H1 (cell line): Measurements from ENCODE around the gene CCDC92B. TPM values are rescaled to one million over a fixed set of nuclear protein-coding genes. Genes with fewer than 3 reads are reported as not detected.
A peak's percentile ranks its signal among the peaks of the same experiment; 100 is the strongest.
"Not testable (repeated sequence)": the region's sequence is repeated elsewhere in the genome, so short reads cannot be mapped to it uniquely, and the experiment has no call there.

Experiments
- CTCF ChIA-PET: fragments of 300-600 bp; sonication (Branson Sonifier 250); formaldehyde crosslinking; loops from one replicate; lab custom pipeline; 2021; ENCODE audit not compliant: partially characterized antibody; lab: Charles Lee
- POLR2A ChIA-PET: fragments of 300-600 bp; sonication (Branson Sonifier 250); formaldehyde crosslinking; loops from one replicate; lab custom pipeline; 2021; ENCODE audit warnings: inconsistent platforms; ENCODE audit not compliant: partially characterized antibody; lab: Charles Lee
- DNase-seq, 2 experiments: peaks; one replicate each; pipeline versions ENCODE4 v3.0.0 to v3.0.0-alpha.2; 2010 to 2022; ENCODE audit warnings: low spot score in 2 of 2, low read depth in 1 of 2, mixed read lengths in 1 of 2
- FAIRE-seq: peaks from 2 replicates; lab custom pipeline; 2011; peaks lifted over from hg19 to GRCh38; lab: Jason Lieb, UNC
- H2AFZ ChIP-seq: 2 replicates; pipeline ENCODE4 v1.8.1; 2012; ENCODE audit warnings: low read length, inconsistent platforms
- H2AK5ac ChIP-seq: 2 replicates; pipeline ENCODE4 v1.6.1; 2013; ENCODE audit warnings: low read depth, low read length
- H2BK120ac ChIP-seq: replicated peaks from 2 replicates; pipeline ENCODE3; 2013; ENCODE audit warnings: low read depth, low read length, inconsistent platforms
- H2BK12ac ChIP-seq: 2 replicates; pipeline ENCODE4 v1.6.1; 2013; ENCODE audit warnings: low read depth, low read length
- H2BK15ac ChIP-seq: 2 replicates; pipeline ENCODE4 v1.6.1; 2013; ENCODE audit warnings: low read length
- H2BK20ac ChIP-seq: 2 replicates; pipeline ENCODE4 v1.6.1; 2013; ENCODE audit warnings: low read length
- H2BK5ac ChIP-seq: 2 replicates; pipeline ENCODE4 v1.6.1; 2013; ENCODE audit warnings: low read depth, low read length
- H3K14ac ChIP-seq: 2 replicates; pipeline ENCODE4 v1.6.1; 2013; ENCODE audit warnings: inconsistent platforms; ENCODE audit not compliant: insufficient read length
- H3K18ac ChIP-seq: 2 replicates; pipeline ENCODE4 v1.6.1; 2013; ENCODE audit warnings: low read length; ENCODE audit errors: extremely low read depth
- H3K23ac ChIP-seq: 2 replicates; pipeline ENCODE4 v1.6.1; 2013; ENCODE audit warnings: inconsistent platforms; ENCODE audit not compliant: insufficient read length
- H3K23me2 ChIP-seq: 2 replicates; pipeline ENCODE4 v1.6.1; 2013; ENCODE audit warnings: low read depth, low read length
- H3K27ac ChIP-seq: 2 replicates; pipeline ENCODE4 v1.6.1; 2011; ENCODE audit warnings: low read depth, low read length, inconsistent platforms
- H3K27me3 ChIP-seq, 4 experiments: replicated peaks in 1 of 4; 1 replicate in 1 of 4; 2 replicates in 3 of 4; pipeline versions ENCODE4 v1.6.1 to v1.8.1; 2011 to 2013; ENCODE audit warnings: low read length in 3 of 4, mild to moderate bottlenecking in 3 of 4, inconsistent platforms in 2 of 4, mixed read lengths in 2 of 4, moderate library complexity in 1 of 4; ENCODE audit not compliant: control insufficient read depth in 3 of 4, insufficient read depth in 3 of 4; ENCODE audit errors: extremely low read depth in 1 of 4
- H3K36me3 ChIP-seq, 4 experiments: 2 replicates each; pipeline versions ENCODE4 v1.6.1 to v1.8.1; 2011 to 2013; ENCODE audit warnings: mild to moderate bottlenecking in 4 of 4, low read length in 3 of 4, moderate library complexity in 2 of 4, control low read depth in 1 of 4, inconsistent platforms in 1 of 4; ENCODE audit not compliant: insufficient read depth in 4 of 4, control insufficient read depth in 2 of 4
- H3K4ac ChIP-seq: replicated peaks from 2 replicates; pipeline ENCODE3; 2013; ENCODE audit warnings: low read length, low read depth, mixed read lengths, inconsistent platforms; ENCODE audit not compliant: insufficient read length
- H3K4me1 ChIP-seq, 4 experiments: replicated peaks in 1 of 4; 1 replicate in 1 of 4; 2 replicates in 3 of 4; pipeline versions ENCODE4 v1.6.1 to v1.8.1; 2011 to 2013; ENCODE audit warnings: low read length in 3 of 4, inconsistent platforms in 2 of 4, mixed read lengths in 1 of 4; ENCODE audit not compliant: insufficient read depth in 4 of 4, control insufficient read depth in 3 of 4
- H3K4me2 ChIP-seq, 2 experiments: 2 replicates each; pipeline versions ENCODE4 v1.6.1 to v1.8.1; 2011 to 2013; ENCODE audit warnings: low read depth in 2 of 2, low read length in 2 of 2, control low read depth in 1 of 2, inconsistent platforms in 1 of 2, mild to moderate bottlenecking in 1 of 2; ENCODE audit not compliant: insufficient read depth in 1 of 2
- H3K4me3 ChIP-seq, 4 experiments: fragments of 200-600, 300-600 bp in 1 of 4; sonication (generic), shearing (Covaris generic), sonication (Bioruptor Twin) in 1 of 4; 2 replicates each; pipeline versions ENCODE4 v1.5.1 to v1.8.1; 2011 to 2016; ENCODE audit warnings: low read length in 4 of 4, low read depth in 3 of 4, control low read depth in 2 of 4, inconsistent platforms in 2 of 4, mild to moderate bottlenecking in 2 of 4, mixed read lengths in 1 of 4, moderate library complexity in 1 of 4; ENCODE audit not compliant: insufficient read depth in 2 of 4; ENCODE audit errors: extremely low read depth in 1 of 4
- H3K56ac ChIP-seq: replicated peaks from 2 replicates; pipeline ENCODE3; 2013; ENCODE audit warnings: low read depth, mild to moderate bottlenecking, mixed read lengths, low read length, inconsistent platforms; ENCODE audit not compliant: insufficient read length
- H3K79me1 ChIP-seq: 2 replicates; pipeline ENCODE4 v1.6.1; 2013; ENCODE audit warnings: low read depth, low read length, control low read depth
- H3K79me2 ChIP-seq, 2 experiments: 2 replicates each; pipeline versions ENCODE4 v1.6.1 to v1.8.1; 2012 to 2013; ENCODE audit warnings: low read length in 2 of 2, mild to moderate bottlenecking in 2 of 2, inconsistent platforms in 1 of 2; ENCODE audit not compliant: insufficient read depth in 2 of 2, control insufficient read depth in 1 of 2
- H3K9ac ChIP-seq, 4 experiments: replicated peaks in 1 of 4; 1 replicate in 1 of 4; 2 replicates in 3 of 4; pipeline versions ENCODE4 v1.6.1 to v1.8.1; 2011 to 2013; ENCODE audit warnings: low read depth in 3 of 4, low read length in 3 of 4, control low read depth in 2 of 4, mild to moderate bottlenecking in 2 of 4, moderate library complexity in 2 of 4, inconsistent platforms in 1 of 4; ENCODE audit errors: extremely low read depth in 1 of 4
- H3K9me3 ChIP-seq, 2 experiments: 2 replicates each; pipeline versions ENCODE4 v1.6.1 to v1.8.1; 2012 to 2013; ENCODE audit warnings: mild to moderate bottlenecking in 2 of 2, moderate library complexity in 2 of 2, control low read depth in 1 of 2, inconsistent platforms in 1 of 2, low read depth in 1 of 2, low read length in 1 of 2, mixed read lengths in 1 of 2; ENCODE audit not compliant: insufficient read depth in 2 of 2
- H4K20me1 ChIP-seq, 2 experiments: replicated peaks in 1 of 2; 2 replicates each; pipeline versions ENCODE3 to v1.8.1; 2011 to 2013; ENCODE audit warnings: inconsistent platforms in 2 of 2, low read length in 2 of 2, mild to moderate bottlenecking in 1 of 2; ENCODE audit not compliant: insufficient read depth in 2 of 2, control insufficient read depth in 1 of 2
- H4K5ac ChIP-seq: 2 replicates; pipeline ENCODE4 v1.6.1; 2013; ENCODE audit warnings: low read length, low read depth, mixed read lengths, inconsistent platforms; ENCODE audit not compliant: insufficient read length
- H4K8ac ChIP-seq: 2 replicates; pipeline ENCODE4 v1.8.0; 2013; ENCODE audit warnings: mild to moderate bottlenecking, moderate library complexity, low read length, inconsistent platforms; ENCODE audit not compliant: insufficient read depth; ENCODE audit errors: extremely low read depth
- H4K91ac ChIP-seq: replicated peaks from 2 replicates; pipeline ENCODE3; 2013; ENCODE audit warnings: low read length, mixed read lengths, inconsistent platforms; ENCODE audit not compliant: insufficient read length
- KDM1A ChIP-seq: fragments of 200-600, 300-600 bp; sonication (generic); IDR thresholded peaks from 2 replicates; pipeline ENCODE4 v1.7.1; 2016; ENCODE audit warnings: mild to moderate bottlenecking, low read length, borderline replicate concordance
- WGBS, 2 experiments: shearing (Covaris generic) in 1 of 2; methylation state at CpG; one replicate each; pipeline versions ENCODE4 v1.1.6 to v1.1.7; 2013 to 2015; ENCODE audit warnings: low lambda C conversion rate in 2 of 2, mixed read lengths in 2 of 2, inconsistent platforms in 1 of 2, low coverage in 1 of 2, missing lambda C conversion rate in 1 of 2; ENCODE audit not compliant: insufficient replicate concordance in 2 of 2, insufficient coverage in 1 of 2, insufficient read length in 1 of 2; ENCODE audit errors: extremely low coverage in 1 of 2, missing lambda C conversion rate in 1 of 2; 5-methylcytosine and 5-hydroxymethylcytosine counted together
- polyA plus RNA-seq, 7 experiments: library from polyadenylated mRNA; depleted of rRNA in 3 of 7; stranded (reverse) in 5 of 7; unstranded in 2 of 7; fragments of >200 nt in 5 of 7; fragments of 200-250 nt in 2 of 7; gene quantifications; 1 replicate in 5 of 7; 2 replicates in 1 of 7; 4 replicates in 1 of 7; pipeline versions ENCODE4 v1.2.1 to v1.2.3, GENCODE V29; 2011 to 2013; ENCODE audit warnings: missing spikeins in 2 of 7, mixed read lengths in 2 of 7
- total RNA-seq: library from RNA; stranded (reverse); fragmentation: NEBNext Ultra II Directional; extraction: Animal tissue kit (Norgen Biotek cat#: 25700); gene quantifications from 2 replicates; pipeline ENCODE4 v1.2.1, GENCODE V29; 2021

Gene CCDC92B
- total and polyA plus RNA-seq, 2 of the 8 experiments (the other 6 are each of a cell fraction or from before 2014, with no cell fraction given) = 5.5 to 12.1 TPM

GRCh38 chr17:2781598-2781997, 32.1 kb upstream of the CCDC92B start:
- H3K27me3 ChIP-seq, DNase-seq, H2BK12ac ChIP-seq, H4K8ac ChIP-seq, H3K14ac ChIP-seq, H3K23me2 ChIP-seq, H2BK20ac ChIP-seq, H2AFZ ChIP-seq, H2AK5ac ChIP-seq, H3K9me3 ChIP-seq, H3K36me3 ChIP-seq, H3K27ac ChIP-seq, H3K4ac ChIP-seq, FAIRE-seq, H4K20me1 ChIP-seq, H2BK120ac ChIP-seq, H3K4me1 ChIP-seq, H3K9ac ChIP-seq, H3K4me2 ChIP-seq, H3K23ac ChIP-seq, H3K18ac ChIP-seq, H2BK5ac ChIP-seq, H3K4me3 ChIP-seq, H3K79me1 ChIP-seq, H4K5ac ChIP-seq, H3K56ac ChIP-seq, H3K79me2 ChIP-seq, H4K91ac ChIP-seq, H2BK15ac ChIP-seq, POLR2A ChIA-PET: not testable (repeated sequence)
- TF ChIP-seq KDM1A = peak; percentile 80; the same call in 1 of the 2 replicates
- WGBS, 2 experiments = 92% methylated on average over 15 of the region's 15 CpGs; no CpG with 5 or more reads in 1 of the 2 experiments
- CTCF ChIA-PET = interaction anchor here (1.0 to 1.8 kb wide), 2 partner anchors 9 to 44 kb away, joined by 5 to 6 read pairs; no protein-coding TSS in a partner anchor
